ENCODE measurements around the gene ZNF331.

DNA sequence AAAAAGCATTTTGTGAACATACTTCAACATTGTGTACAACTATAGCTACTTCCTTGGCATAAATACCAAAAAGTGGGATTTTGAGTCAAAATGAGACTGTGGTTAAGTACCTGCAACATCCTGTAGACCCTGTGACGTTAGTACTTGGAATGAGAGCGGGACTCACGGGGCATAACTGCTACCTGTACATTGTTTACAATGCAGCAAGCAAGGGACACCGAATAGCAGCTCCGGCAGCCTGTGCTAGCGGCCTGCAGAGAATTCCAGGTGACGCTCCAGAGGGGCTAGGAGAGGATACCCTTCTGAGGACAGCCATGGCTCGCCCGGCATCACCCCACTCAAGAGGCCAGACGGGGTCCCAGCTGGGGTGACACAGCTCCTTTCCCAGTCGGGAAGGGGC is 824 bp upstream of the ZNF331 start:
- TF ChIP-seq, protein P1, sequence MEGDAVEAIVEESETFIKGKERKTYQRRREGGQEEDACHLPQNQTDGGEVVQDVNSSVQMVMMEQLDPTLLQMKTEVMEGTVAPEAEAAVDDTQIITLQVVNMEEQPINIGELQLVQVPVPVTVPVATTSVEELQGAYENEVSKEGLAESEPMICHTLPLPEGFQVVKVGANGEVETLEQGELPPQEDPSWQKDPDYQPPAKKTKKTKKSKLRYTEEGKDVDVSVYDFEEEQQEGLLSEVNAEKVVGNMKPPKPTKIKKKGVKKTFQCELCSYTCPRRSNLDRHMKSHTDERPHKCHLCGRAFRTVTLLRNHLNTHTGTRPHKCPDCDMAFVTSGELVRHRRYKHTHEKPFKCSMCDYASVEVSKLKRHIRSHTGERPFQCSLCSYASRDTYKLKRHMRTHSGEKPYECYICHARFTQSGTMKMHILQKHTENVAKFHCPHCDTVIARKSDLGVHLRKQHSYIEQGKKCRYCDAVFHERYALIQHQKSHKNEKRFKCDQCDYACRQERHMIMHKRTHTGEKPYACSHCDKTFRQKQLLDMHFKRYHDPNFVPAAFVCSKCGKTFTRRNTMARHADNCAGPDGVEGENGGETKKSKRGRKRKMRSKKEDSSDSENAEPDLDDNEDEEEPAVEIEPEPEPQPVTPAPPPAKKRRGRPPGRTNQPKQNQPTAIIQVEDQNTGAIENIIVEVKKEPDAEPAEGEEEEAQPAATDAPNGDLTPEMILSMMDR (IDR thresholded peaks at IDR 0.05) = no peak
- TF ChIP-seq POLR2A (IDR thresholded peaks at IDR 0.05) = no peak
- TF ChIP-seq POLR2AphosphoS5 (IDR thresholded peaks at IDR 0.05) = no peak

All from sigmoid colon (tissue), 4 donors.